ENCODE data around the gene ATP2C2.

DNA sequence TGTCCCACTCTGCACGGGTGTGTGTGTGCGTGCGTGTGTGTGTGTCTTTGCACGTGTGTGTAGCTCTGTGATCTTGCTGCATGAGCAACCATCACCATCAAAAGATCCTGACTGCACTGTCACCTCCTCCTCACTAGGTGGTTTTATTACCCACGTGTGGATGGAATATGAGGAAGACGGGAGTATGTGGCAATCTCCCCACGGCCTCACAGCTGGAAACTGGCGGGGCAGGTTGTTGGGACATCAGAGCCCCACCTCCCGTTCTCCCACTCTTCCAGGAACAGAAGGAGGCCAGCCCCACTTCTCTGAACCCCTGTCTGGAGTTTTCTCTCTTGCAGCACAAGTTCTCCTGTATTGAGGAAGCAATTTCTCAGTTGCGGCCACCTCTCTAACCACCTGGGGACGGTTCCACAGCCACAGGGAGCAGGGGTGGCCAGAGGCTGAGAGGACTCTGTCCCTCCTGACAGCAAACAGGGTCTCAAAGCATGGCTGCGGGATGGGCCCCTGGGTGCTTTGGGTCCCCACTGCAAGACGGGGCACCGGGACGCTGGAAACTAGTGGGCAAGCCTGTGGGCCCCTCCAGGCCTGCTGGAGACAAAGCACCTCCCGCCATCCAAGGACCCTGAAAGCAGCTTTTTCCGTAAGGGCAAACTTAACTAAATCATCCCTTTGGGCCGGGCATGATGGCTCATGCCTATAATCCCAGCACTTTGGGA lies 27.9 kb upstream of the ATP2C2 start:
- TF ChIP-seq, protein P1, sequence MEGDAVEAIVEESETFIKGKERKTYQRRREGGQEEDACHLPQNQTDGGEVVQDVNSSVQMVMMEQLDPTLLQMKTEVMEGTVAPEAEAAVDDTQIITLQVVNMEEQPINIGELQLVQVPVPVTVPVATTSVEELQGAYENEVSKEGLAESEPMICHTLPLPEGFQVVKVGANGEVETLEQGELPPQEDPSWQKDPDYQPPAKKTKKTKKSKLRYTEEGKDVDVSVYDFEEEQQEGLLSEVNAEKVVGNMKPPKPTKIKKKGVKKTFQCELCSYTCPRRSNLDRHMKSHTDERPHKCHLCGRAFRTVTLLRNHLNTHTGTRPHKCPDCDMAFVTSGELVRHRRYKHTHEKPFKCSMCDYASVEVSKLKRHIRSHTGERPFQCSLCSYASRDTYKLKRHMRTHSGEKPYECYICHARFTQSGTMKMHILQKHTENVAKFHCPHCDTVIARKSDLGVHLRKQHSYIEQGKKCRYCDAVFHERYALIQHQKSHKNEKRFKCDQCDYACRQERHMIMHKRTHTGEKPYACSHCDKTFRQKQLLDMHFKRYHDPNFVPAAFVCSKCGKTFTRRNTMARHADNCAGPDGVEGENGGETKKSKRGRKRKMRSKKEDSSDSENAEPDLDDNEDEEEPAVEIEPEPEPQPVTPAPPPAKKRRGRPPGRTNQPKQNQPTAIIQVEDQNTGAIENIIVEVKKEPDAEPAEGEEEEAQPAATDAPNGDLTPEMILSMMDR (IDR thresholded peaks at IDR 0.05): no peak
- TF ChIP-seq POLR2A (IDR thresholded peaks at IDR 0.05): no peak

Data from heart left ventricle (tissue), 13 donors.